GM19463 (cell line): ENCODE data around the gene FBXL17.

Experiments
- ATAC-seq: cut with Tn5 transposase; IDR thresholded peaks from one replicate; pipeline ENCODE4 v1.9.1; 2021; ENCODE audit warnings: mild to moderate bottlenecking, moderate library complexity; ENCODE audit not compliant: unreplicated experiment

The FBXL17 gene

GRCh38 chr5:108102463-108102862 lies 279.4 kb downstream of the FBXL17 start:
- no peak for ATAC-seq

- ATAC-seq, result no peak
These were observed 280.1 kb downstream of the FBXL17 start for GRCh38 chr5:108101821-108102220.

GRCh38 chr5:108101130-108101529 lies 280.8 kb downstream of the FBXL17 start:
- no peak for ATAC-seq

- no peak for ATAC-seq
These were observed 287.1 kb downstream of the FBXL17 start for GRCh38 chr5:108094800-108095199.

GRCh38 chr5:108093186-108093585 lies 288.7 kb downstream of the FBXL17 start:
- ATAC-seq, result peak; percentile 47

GRCh38 chr5:108090946-108091345 lies 291.0 kb downstream of the FBXL17 start:
- no peak for ATAC-seq

- no peak for ATAC-seq
These were observed 297.8 kb downstream of the FBXL17 start for GRCh38 chr5:108084105-108084504.

GRCh38 chr5:108083232-108083631 lies 298.7 kb downstream of the FBXL17 start:
- ATAC-seq, result no peak

GRCh38 chr5:108081707-108082106 lies 300.2 kb downstream of the FBXL17 start:
- no peak for ATAC-seq

- ATAC-seq, result no peak
These were observed 302.1 kb downstream of the FBXL17 start for GRCh38 chr5:108079753-108080152.

- ATAC-seq, result no peak
These were observed 303.0 kb downstream of the FBXL17 start for GRCh38 chr5:108078882-108079281.

GRCh38 chr5:108078345-108078744 lies 303.6 kb downstream of the FBXL17 start:
- no peak for ATAC-seq

GRCh38 chr5:108074626-108075025 lies 307.3 kb downstream of the FBXL17 start:
- ATAC-seq, result no peak

GRCh38 chr5:108064302-108064701 lies 317.6 kb downstream of the FBXL17 start:
- no peak for ATAC-seq

GRCh38 chr5:108061941-108062340 lies 320.0 kb downstream of the FBXL17 start:
- ATAC-seq, result no peak

GRCh38 chr5:108060340-108060739 lies 321.6 kb downstream of the FBXL17 start:
- no peak for ATAC-seq

- ATAC-seq, result no peak
These were observed 322.6 kb downstream of the FBXL17 start for GRCh38 chr5:108059334-108059733.

GRCh38 chr5:108054349-108054748 lies 327.5 kb downstream of the FBXL17 start:
- no peak for ATAC-seq

GRCh38 chr5:108046955-108047670 lies 334.8 kb downstream of the FBXL17 start:
- no peak for ATAC-seq

- no peak for ATAC-seq
These were observed 345.4 kb downstream of the FBXL17 start for GRCh38 chr5:108036482-108036881.

GRCh38 chr5:108028883-108029282 lies 353.0 kb downstream of the FBXL17 start:
- ATAC-seq, result no peak

GRCh38 chr5:108028412-108028811 lies 353.5 kb downstream of the FBXL17 start:
- ATAC-seq, result peak; percentile 38

- ATAC-seq, result no peak
These were observed 355.9 kb downstream of the FBXL17 start for GRCh38 chr5:108025957-108026356.
